HG02970 (cell line): ENCODE results near the gene RAPGEF4.
"Not testable (repeated sequence)": the region's sequence is repeated elsewhere in the genome, so short reads cannot be mapped to it uniquely, and the experiment has no call there.

Source experiments
- ATAC-seq: cut with Tn5 transposase; IDR thresholded peaks from one replicate; pipeline ENCODE4 v1.9.1; 2021; ENCODE audit warnings: mild to moderate bottlenecking, moderate library complexity, moderate number of reproducible peaks; ENCODE audit not compliant: unreplicated experiment, low FRiP score

RAPGEF4 gene

DNA sequence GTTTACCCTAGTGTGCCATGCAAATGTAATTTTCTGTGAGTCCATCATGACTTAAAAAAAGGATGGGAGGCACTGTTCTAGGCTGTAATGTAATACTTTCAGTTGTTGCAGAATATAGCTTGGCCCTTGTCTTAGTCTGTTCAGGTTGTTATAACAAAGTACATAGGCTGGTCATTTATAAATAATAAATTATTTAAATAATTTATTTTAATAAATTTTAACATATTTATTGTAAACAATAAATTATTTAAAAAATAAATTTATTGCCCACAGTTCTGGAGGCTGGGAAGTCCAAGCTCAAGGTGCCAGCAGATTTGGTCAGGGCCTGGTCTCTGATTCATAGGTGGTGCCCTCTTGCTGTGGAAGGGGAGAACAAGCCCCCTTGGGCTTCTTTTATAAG, 35.2 kb downstream of the RAPGEF4 start:
- ATAC-seq = no peak

DNA sequence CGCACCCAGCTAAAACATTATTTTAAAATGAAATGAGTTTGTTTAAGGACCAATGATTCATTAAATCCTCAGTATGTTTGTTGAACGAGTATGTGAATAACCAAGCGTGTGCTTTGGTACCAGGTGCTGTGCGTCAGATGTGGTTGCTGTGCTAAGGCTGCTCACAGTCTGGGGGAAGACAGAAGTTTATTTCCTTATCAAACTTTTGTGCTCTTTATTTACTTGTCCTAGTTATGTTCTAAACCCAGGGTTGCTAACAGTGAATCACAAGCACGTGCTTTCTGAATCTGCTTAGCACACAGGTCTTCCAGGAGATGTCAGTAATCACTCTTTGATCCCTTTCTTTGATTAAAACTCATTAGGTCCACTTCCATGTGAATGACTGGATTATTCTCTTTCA, 37.0 kb downstream of the RAPGEF4 start:
- ATAC-seq = no peak

GRCh38 chr2:172774302-172774701, 38.7 kb downstream of the RAPGEF4 start:
- no peak for ATAC-seq

DNA sequence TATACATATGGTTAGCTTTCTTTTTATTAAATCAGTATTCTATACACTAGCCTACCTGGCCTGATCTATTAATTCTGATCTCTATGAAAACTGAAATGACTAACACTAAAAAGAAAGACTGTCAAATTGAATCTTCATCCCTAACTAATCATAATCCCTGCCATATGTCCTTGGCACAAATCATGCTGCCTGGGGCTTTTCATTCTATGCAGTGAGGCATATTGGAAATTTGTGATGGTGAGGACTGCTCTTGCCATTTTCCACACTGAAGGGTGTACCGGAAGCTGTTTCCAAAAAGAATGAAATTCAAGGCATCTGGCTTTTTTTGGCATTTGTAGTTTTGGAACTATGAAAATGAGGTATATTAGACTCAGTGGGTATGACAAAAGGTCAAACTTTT, 39.7 kb downstream of the RAPGEF4 start:
- ATAC-seq = no peak

- ATAC-seq = no peak
Observed at GRCh38 chr2:172777431-172777830, 41.8 kb downstream of the RAPGEF4 start.

DNA sequence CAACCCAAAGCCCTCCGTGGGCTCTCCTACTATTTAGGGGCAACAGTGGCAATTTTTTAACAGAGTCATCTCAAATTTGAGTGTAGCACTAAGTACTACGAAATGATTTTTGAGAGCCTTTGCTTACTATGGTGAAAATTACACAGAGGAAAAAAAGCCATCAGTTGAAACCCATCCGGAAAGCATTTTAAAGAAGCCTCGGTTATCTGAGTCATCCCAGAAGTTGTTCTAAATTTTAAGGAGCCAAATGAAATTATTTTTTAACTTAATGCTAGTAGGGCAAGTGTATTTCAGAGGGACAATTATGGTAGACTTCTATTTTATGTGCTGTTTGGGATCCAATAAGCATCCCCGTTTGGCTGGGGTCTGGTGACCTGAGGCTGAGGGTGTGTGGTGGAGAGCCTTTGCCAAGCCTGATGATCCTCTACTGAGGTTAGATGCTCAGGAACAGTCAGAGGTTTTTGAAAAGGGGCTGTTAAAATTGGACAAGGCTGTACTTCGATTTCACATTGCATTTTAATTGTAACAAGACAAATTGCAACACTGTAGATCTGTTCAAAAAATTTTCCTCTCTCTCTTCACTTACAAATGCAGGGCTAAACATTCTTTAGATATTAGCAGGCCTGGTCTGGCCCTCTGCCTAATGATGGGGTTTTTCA, 47.0 kb downstream of the RAPGEF4 start:
- ATAC-seq = no peak

DNA sequence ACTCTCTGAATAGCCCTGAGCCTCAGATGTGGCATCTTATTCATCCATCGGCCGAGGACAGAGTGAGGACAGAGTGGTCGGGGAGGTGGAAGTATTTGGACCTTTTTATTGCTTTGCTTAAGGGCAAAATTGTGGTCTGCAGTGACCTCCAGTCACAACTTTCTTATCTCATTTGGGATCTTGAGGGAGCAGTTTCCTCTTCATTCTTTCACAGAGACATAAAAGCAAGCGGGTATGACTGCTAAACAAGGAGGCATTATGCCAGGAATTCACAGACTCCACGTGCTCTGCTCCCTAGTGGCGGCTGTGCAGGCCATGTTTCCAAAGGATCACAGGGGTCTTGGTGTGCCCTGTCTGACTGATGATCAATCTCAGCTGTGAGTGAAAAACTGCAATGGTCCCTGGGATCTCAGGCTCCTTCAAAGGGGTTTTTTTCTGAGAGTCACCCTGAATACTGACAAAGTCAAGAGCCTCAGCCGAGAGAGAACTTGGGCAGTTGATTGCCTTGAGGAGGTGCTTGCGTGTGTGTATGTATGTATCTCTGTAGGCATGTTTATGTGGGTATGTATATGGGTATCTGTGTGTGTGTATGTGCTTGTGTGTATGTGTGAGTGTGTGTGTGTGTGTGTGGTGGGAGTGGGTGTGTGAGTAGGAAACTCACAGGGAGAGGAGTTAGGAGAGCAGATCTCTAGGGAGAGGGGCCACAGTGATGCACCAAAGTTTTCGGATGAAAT, 47.7 kb downstream of the RAPGEF4 start:
- ATAC-seq = no peak

DNA sequence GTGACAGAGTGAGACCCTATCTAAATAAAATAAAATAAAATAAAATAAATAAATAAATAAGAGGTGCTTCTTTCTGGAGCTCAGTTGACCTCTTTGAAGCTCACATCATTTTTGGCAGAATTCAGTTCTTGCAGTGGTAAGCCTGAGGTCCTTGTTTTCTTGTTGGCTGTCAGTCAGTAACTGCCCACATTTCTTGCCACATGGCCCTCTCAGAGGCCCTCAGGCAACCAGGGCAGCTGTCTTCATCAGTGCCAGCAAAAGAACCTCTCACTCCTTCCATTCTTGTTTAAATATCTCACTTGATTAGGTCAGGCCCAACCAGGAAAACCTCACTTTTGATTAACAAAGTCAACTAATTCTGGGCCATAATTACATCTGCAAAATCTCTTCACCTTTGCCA, 53.2 kb downstream of the RAPGEF4 start:
- no peak for ATAC-seq

GRCh38 chr2:172790404-172790803, 54.8 kb downstream of the RAPGEF4 start:
- no peak for ATAC-seq

DNA sequence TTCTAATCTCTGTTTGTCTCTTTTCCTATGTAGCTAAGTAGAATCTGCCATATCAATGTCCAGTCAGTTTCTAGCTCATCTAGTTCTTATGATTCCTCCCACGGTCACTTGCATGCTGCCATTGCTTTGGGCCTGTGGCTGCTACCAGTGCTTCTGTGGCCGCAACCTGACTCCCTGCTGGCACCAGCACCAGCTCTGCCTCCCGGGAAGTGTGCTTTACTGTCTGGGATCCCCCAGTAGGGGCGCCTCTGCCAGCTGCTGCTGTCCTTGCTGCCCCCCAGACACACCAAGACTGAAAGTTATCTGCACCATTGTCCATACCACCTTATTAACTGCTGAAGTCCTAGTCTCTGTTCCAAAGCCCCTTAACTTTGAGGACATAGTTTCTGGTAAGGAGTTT, 56.3 kb downstream of the RAPGEF4 start:
- ATAC-seq = no peak

DNA sequence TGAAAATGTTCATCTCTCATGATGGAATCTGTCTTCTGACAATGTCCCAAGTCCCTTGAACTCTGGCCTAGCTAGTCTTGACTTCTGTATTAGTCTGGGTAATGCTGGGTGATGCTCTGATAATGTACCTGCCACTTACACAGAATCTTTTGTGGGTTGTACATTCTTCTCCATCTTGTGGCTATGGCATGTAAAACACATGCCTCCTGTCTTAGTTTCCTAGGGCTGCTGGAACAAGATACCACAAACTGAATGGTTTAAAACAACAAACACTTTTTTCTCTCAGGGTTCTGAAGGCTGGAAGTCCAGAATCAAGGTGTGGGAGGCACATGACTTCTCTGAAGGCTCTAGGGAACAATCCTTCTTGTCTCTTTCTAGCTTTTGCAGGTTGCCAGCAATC, 57.1 kb downstream of the RAPGEF4 start:
- ATAC-seq = no peak

- not testable (repeated sequence) for ATAC-seq
Observed at GRCh38 chr2:172803308-172803707, 67.7 kb downstream of the RAPGEF4 start.

DNA sequence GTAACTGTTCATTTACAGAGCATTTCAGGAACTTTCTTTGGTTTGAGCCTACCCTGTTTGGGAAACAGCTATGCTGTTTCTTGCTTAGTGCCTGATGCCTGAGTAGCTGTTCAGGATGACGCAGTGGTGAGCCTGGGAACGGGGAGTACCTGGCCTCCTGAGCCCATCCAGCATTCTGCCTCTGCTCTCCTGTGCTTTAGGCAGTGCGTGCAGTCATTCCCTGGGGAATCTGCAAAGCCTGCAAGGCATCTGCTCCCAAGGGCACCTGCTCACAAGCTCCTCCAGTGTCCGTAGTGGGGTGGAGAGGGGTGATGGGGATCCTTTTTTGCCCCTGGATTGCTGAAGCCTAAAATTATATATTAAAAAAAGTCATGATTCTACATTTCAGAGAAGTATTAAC, 68.8 kb downstream of the RAPGEF4 start:
- no peak for ATAC-seq

DNA sequence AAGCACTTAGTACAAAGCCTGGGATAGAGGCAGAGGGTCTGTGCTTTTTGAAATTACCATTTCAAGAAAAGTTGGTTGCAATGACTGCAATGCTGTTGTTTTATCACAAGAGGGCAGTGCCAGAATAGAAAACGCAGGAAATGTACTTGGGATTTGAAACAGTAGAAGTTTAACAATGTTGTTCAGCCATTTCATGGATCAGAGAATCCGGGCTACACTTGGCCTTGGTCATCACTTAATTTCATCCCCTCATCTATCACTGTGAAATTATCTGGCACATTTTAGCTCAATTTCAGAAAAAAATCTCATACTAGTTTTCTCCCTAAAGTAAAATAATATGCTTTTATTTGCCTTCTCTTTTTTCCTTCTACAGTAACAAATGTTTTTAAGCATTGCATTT, 70.8 kb downstream of the RAPGEF4 start:
- ATAC-seq = no peak

- no peak for ATAC-seq
Observed at GRCh38 chr2:172806996-172807395, 71.4 kb downstream of the RAPGEF4 start.

DNA sequence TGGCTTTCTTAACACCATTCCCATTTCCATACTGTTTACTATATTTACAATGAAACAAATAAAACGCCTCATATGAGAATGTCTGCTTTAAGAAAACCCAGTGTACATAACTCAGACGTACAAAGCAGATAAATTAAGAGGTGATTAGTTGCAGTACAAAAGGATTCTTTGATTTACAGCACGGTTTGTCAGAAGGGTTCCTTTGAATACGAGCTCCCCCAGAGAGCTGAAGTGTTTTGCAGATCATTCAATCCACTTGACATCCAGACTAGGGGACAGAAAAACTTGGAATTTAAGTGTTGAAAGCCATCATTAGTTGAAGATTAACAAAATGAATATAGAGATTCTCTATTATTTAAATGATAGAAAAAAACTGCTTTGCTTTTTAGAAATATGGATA, 72.5 kb downstream of the RAPGEF4 start:
- no peak for ATAC-seq

- no peak for ATAC-seq
Observed at GRCh38 chr2:172811027-172811426, 75.4 kb downstream of the RAPGEF4 start.

DNA sequence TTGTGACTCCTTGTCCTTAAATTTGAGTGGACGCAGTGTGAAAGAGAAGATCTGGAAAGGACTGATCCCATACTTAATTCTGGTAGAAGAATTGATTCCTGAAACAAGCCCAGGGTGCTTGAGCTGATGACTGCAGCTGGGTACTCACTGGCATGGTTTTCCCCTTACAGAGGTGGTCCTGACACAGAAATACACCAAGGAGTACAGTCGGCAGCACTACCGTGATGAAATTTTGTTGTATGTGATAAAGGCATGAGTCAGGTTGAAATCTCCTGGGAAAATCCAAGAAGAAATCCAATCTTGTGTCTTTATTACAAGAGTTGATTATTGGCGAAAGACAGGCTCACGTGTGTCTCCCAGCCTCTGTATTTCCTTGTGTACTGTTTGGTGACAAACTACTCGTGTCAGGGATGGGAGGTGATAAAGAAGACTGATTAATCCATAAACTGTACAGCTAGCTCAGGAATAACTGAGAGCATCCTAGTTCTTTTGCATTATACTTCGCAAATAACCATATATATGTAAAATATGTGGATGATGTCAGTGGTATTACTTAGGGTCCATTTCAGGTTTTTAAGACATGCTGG, 76.6 kb downstream of the RAPGEF4 start:
- ATAC-seq = no peak

DNA sequence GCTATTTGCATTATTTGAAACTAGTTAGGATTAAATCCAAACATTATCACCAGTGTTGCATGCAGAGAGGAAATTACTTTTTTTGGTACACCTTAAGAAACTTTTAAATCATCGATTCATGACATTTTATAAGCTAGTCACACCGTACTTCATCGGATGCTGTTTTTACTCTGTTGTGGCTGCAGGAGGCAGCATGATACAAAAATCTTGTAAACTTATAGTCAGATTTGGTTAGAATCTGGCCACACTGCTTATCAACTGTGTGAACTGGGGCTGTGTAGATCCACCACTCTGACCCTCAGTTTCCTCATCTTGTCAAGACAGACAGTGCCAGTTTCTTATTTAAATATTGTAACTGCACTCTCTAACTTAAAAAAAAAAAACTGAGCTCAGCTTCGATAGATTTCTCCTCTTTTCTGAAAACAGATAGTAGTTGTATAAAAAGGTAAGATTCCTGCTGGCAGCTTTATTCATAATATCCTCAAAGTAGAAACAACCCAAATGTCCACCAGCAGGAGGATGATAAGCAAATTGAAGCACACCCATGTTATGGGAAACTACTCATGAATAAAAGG, 77.8 kb downstream of the RAPGEF4 start:
- no peak for ATAC-seq

DNA sequence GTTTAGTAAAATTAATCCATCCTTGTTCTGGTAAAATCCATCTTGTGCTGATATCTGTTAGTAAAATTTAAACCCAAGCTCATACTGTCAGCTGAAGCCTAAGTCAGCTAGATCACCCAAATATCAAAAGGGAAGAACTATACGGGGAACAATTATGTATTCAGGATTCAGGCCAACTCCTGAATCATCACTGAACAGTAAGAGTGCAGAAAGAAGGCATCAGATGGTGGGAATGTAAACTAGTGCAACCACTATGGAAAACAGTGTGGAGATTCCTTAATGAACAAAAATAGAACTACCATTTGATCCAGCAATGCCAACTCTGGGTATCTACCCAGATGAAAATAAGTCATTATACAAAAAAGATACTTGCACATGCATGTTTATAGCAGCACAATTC, 81.8 kb downstream of the RAPGEF4 start:
- no peak for ATAC-seq

DNA sequence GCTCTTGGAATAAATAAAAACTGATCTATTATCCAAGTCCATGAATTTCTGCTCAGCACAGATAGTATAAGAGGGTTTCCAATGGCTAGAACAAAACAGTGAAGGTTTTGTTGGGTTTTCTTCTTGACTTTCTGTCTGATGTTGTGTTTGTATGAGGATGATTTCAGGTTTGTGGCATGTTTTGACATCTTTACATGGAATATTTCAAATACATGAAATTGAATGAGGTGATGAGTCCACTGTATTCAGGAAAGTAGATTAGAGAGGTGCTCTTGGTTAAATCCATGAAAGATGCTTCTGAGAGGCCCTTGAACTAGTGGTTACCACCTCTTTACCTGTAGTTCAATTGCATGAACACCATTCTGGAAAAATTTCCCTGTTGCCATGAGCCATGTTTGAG, 84.3 kb downstream of the RAPGEF4 start:
- no peak for ATAC-seq
